ENCODE measurements around the gene NOVA2.

Gene NOVA2

GRCh38 chr19:46002678-46003275 lies 29.1 kb upstream of the NOVA2 start:
- no peak for DNase-seq

- peak in 54 of 58 donors; percentile 8 to 83 (median 56) for DNase-seq
Observed at GRCh38 chr19:46000491-46001246, 27.0 kb upstream of the NOVA2 start.

- DNase-seq, result peak in 46 of 58 donors; percentile 9 to 74 (median 41)
Observed at GRCh38 chr19:45999653-46000121, 26.0 kb upstream of the NOVA2 start.

GRCh38 chr19:45998834-45999233 lies 25.2 kb upstream of the NOVA2 start:
- no peak for DNase-seq

GRCh38 chr19:45996933-45997332 lies 23.3 kb upstream of the NOVA2 start:
- no peak for DNase-seq

GRCh38 chr19:45995715-45996385 lies 22.2 kb upstream of the NOVA2 start:
- no peak for DNase-seq

- peak; percentile 78 to 100 (median 97) for DNase-seq
Observed at GRCh38 chr19:45994998-45995714, 21.5 kb upstream of the NOVA2 start, which contains the start of gene CCDC61. CCDC61 (plus strand) TSS chr19:45995467; CDS start chr19:46003019, 7,552 bp downstream.

- no peak for DNase-seq
Observed at GRCh38 chr19:45994456-45994997, 20.9 kb upstream of the NOVA2 start.

- no peak for DNase-seq
Observed at GRCh38 chr19:45990113-45990728, 16.6 kb upstream of the NOVA2 start.

- no peak for DNase-seq
Observed at GRCh38 chr19:45985321-45985720, 11.7 kb upstream of the NOVA2 start.

GRCh38 chr19:45981350-45981749 lies 7.7 kb upstream of the NOVA2 start:
- peak in 25 of 58 donors; percentile 5 to 53 (median 23) for DNase-seq

GRCh38 chr19:45978156-45978555 lies 4.5 kb upstream of the NOVA2 start:
- no peak for DNase-seq

GRCh38 chr19:45976178-45976577 lies 2.5 kb upstream of the NOVA2 start:
- peak in 52 of 58 donors; percentile 8 to 86 (median 56) for DNase-seq

GRCh38 chr19:45975306-45976070 lies 1.8 kb upstream of the NOVA2 start:
- peak in 2 of 58 donors; percentile 18 to 50 for DNase-seq

- DNase-seq, result no peak
Observed at GRCh38 chr19:45972947-45973540, 621 bp downstream of the NOVA2 start.

- peak in 22 of 58 donors; percentile 17 to 65 (median 34) for DNase-seq
Observed at GRCh38 chr19:45972081-45972946, 1.4 kb downstream of the NOVA2 start.

GRCh38 chr19:45971260-45971902 lies 2.3 kb downstream of the NOVA2 start:
- DNase-seq, result no peak

- DNase-seq, result no peak
Observed at GRCh38 chr19:45969676-45970075, 4.0 kb downstream of the NOVA2 start.

All from anterior cingulate cortex (tissue), 58 donors.